Right cardiac atrium (tissue), 5 donors: Measurements from ENCODE around the gene ZRANB2. TPM values are rescaled to one million over a fixed set of nuclear protein-coding genes. Genes with fewer than 3 reads are reported as not detected.

Experiments used
- ATAC-seq, 2 donors: fragments of 200-7000 bp; cut with Tn5 transposase; one replicate each; pipeline versions ENCODE4 v1.8.0 to v1.9.1; 2020; ENCODE audit warnings: moderate library complexity in 2 of 2, mild to moderate bottlenecking in 1 of 2
- DNase-seq, 3 donors: peaks; one replicate each; pipeline ENCODE4 v3.0.0-alpha.2; 2020
- H3K27ac ChIP-seq: one replicate; pipeline ENCODE4 v1.5.1; 2013; ENCODE audit warnings: mild to moderate bottlenecking, low read length, control low read depth, moderate library complexity
- H3K27me3 ChIP-seq: one replicate; pipeline ENCODE4 v1.6.1; 2013; ENCODE audit not compliant: control insufficient read depth, insufficient read depth
- H3K4me1 ChIP-seq: one replicate; pipeline ENCODE4 v1.6.1; 2013; ENCODE audit warnings: low read length; ENCODE audit not compliant: control insufficient read depth, insufficient read depth
- H3K4me3 ChIP-seq: one replicate; pipeline ENCODE4 v1.5.1; 2013; ENCODE audit warnings: low read length, control low read depth
- H3K9me3 ChIP-seq: one replicate; pipeline ENCODE4 v1.6.1; 2013; ENCODE audit warnings: low read length; ENCODE audit not compliant: control insufficient read depth
- WGBS: extraction: QIAGEN DNeasy Blood & Tissue Kit; methylation state at CpG from one replicate; pipeline ENCODE4 v1.1.7; 2013; 5-methylcytosine and 5-hydroxymethylcytosine counted together
- intact Hi-C, 4 donors: fragments of 100-400 bp; cut with DNase I; formaldehyde crosslinking; loops; one replicate each; pipeline versions ENCODE4 v1.11.0 to v1.14.0; 2022 to 2023
- long read RNA-seq, 4 donors: library from polyadenylated mRNA; unstranded; transcript quantifications; one replicate each; pipeline ENCODE4 v2.0.0, GENCODE V29; 2020 to 2021
- polyA plus RNA-seq: library from polyadenylated mRNA; stranded (reverse); fragments of 200-250 nt; gene quantifications from one replicate; pipeline ENCODE4 v1.2.3, GENCODE V29; 2013
- total RNA-seq, 4 donors: library from RNA; stranded (reverse); fragmentation: NEBNext Ultra II Directional; extraction: Animal tissue kit (Norgen Biotek cat#: 25700); gene quantifications; one replicate each; pipeline ENCODE4 v1.2.1, GENCODE V29; 2021
- donor health status: healthy with polysubstance abuse.
- donor health status: DM: no; HTN: yes; CAD: no.
- donor health status: DM: no; HTN: no; CAD: no.
- donor health status: DM: no; HTN: yes; CAD: no; lungs with severe emphysema.
- donor health status: DM: yes; HTN: yes; CAD: no.

Gene ZRANB2, protein sequence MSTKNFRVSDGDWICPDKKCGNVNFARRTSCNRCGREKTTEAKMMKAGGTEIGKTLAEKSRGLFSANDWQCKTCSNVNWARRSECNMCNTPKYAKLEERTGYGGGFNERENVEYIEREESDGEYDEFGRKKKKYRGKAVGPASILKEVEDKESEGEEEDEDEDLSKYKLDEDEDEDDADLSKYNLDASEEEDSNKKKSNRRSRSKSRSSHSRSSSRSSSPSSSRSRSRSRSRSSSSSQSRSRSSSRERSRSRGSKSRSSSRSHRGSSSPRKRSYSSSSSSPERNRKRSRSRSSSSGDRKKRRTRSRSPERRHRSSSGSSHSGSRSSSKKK
- total RNA-seq = 10 to 100 TPM; 58.2 to 67.1 (median 59.9) TPM
- 45.9 TPM for polyA plus RNA-seq
- long read RNA-seq, donor 1, transcript ZRANB2-201 (11 exons, 2,821 nt) = major isoform, 57 of 137 reads
- long read RNA-seq, donor 1, transcript ZRANB2-202 (10 exons, 3,078 nt) = minor isoform, 48 of 137 reads
- long read RNA-seq, donor 1, partial matches to known transcripts = 23 of 137 reads
- long read RNA-seq, donor 1, other reads (novel, unspliced or antisense) = 8 of 137 reads
- long read RNA-seq, donor 2, transcript ZRANB2-201 (11 exons, 2,821 nt) = major isoform, 23 of 45 reads
- long read RNA-seq, donor 2, transcript ZRANB2-202 (10 exons, 3,078 nt) = minor isoform, 12 of 45 reads
- long read RNA-seq, donor 2, partial matches to known transcripts = 4 of 45 reads
- long read RNA-seq, donor 2, other reads (novel, unspliced or antisense) = 6 of 45 reads
- long read RNA-seq, donor 3, transcript ZRANB2-201 (11 exons, 2,821 nt) = minor isoform, 46 of 190 reads
- long read RNA-seq, donor 3, transcript ZRANB2-202 (10 exons, 3,078 nt) = major isoform, 78 of 190 reads
- long read RNA-seq, donor 3, partial matches to known transcripts = 38 of 190 reads
- long read RNA-seq, donor 3, other reads (novel, unspliced or antisense) = 27 of 190 reads
- long read RNA-seq, donor 4, transcript ZRANB2-202 (10 exons, 3,078 nt) = minor isoform, 13 of 48 reads
- long read RNA-seq, donor 4, transcript ZRANB2-201 (11 exons, 2,821 nt) = major isoform, 20 of 48 reads
- long read RNA-seq, donor 4, partial matches to known transcripts = 7 of 48 reads
- long read RNA-seq, donor 4, other reads (novel, unspliced or antisense) = 7 of 48 reads

DNA sequence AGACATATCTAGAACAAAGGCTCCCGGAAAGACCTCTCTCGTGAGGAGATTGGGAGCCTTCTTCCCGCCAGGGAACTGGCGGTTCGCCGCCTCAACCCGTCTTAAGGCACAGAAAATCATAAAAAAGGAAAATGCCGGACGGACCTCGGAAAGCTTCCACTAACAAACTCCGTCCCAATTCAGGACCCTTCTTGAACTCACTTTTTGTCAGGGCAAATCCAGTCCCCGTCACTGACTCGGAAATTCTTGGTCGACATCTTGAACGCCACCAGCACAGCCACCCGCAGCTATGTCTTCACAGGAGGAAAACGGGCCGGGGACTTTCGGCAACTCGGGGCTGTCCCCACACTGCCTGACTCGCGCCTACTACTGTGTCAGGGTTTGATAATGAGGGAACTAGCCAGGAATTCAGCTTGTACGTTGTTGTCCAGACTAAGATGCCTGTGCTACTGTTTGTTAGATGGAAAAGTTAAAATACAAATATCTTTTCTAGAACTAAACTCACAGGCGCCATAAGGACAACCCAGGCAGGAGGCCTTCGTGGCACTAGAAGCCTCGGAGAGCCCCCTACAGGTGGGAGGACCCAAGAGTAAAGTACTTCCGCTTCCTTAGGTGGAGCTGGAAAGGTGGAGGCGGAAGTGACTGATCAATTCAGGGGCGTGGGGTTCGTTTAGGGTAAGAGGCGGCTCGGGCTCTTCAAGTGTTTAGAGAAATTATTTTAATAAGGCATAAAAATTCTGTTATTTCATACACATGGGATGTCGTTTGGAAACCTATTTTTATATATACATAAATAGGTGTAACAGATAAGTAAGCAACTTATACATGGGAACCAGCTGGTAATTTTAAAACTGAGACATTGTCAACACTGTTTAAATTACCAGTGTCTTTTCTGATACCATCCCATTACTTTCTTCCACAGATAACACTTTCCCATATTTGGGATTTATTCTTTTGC lies at the start of gene ZRANB2:
Gene ZRANB2, minus strand, starts transcription at position 297 of the 958 bp plus-strand sequence. Its CDS starts 40 bp downstream, at position 257.
- no peaks in the 10 kb centered on the region for H3K4me1 ChIP-seq
- intact Hi-C loops = no loop called here
- no peaks in the 10 kb centered on the region for H3K27me3 ChIP-seq
- H3K27ac ChIP-seq = peak within 1 kb of the TSS; percentile 92
- ATAC-seq (peak; percentile 99), DNase-seq (peak; percentile 90 to 96 (median 95))
- WGBS = under 1% methylated on average over 33 of the region's 33 CpGs
- H3K9me3 ChIP-seq = no peaks in the 10 kb centered on the region
- H3K4me3 ChIP-seq = peak within 1 kb of the TSS; percentile 97

DNA sequence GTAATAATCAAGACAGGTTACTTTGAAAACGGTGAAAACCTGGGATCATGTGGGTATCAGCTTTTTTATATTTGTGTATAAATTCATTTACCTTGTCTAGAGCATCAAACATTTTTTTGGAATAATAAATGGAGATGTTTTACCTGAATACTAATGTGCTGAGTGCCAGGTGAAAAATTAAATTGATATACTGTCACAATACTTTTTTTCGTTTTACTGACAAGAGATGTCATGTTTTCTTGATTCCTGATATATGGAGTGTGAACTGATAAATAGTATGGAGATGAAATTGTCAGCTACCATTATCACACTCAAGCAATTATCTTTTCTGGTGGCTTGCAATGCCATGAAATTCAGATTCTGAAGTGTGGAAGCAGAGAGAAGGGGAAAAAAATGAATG lies 47.2 kb upstream of the ZRANB2 start:
- peaks cover 2% of the 10 kb centered on the region for H3K9me3 ChIP-seq
- WGBS = 78% methylated on average over 2 of the region's 2 CpGs

GRCh38 chr1:71118086-71118485 lies 37.3 kb upstream of the ZRANB2 start:
- DNase-seq (no peak), ATAC-seq (no peak)
- H3K27ac ChIP-seq = no peak overlapping the region
- H3K9me3 ChIP-seq = no peaks in the 10 kb centered on the region
- 59% methylated on average over 2 of the region's 2 CpGs for WGBS
- intact Hi-C loops = no loop called here
- H3K4me3 ChIP-seq = no peak overlapping the region
- no peaks in the 10 kb centered on the region for H3K4me1 ChIP-seq
- H3K27me3 ChIP-seq = no peaks in the 10 kb centered on the region

More for the DNA sequence above, 47.2 kb upstream of the ZRANB2 start:
- intact Hi-C loops = no loop called here
- no peaks in the 10 kb centered on the region for H3K4me1 ChIP-seq
- H3K27ac ChIP-seq = no peak overlapping the region
- ATAC-seq (no peak), DNase-seq (no peak)
- H3K4me3 ChIP-seq = no peak overlapping the region
- no peaks in the 10 kb centered on the region for H3K27me3 ChIP-seq

GRCh38 chr1:71116729-71117128 lies 35.9 kb upstream of the ZRANB2 start:
- Histone ChIP-seq H3K4me1 (no peaks in the 10 kb centered on the region), H3K9me3 (no peaks in the 10 kb centered on the region), H3K4me3 (no peak overlapping the region), H3K27ac (no peak overlapping the region), H3K27me3 (no peaks in the 10 kb centered on the region)
- intact Hi-C loops = no loop called here
- ATAC-seq = no peak
- 62% methylated on average over 2 of the region's 2 CpGs for WGBS
- no peak for DNase-seq

DNA sequence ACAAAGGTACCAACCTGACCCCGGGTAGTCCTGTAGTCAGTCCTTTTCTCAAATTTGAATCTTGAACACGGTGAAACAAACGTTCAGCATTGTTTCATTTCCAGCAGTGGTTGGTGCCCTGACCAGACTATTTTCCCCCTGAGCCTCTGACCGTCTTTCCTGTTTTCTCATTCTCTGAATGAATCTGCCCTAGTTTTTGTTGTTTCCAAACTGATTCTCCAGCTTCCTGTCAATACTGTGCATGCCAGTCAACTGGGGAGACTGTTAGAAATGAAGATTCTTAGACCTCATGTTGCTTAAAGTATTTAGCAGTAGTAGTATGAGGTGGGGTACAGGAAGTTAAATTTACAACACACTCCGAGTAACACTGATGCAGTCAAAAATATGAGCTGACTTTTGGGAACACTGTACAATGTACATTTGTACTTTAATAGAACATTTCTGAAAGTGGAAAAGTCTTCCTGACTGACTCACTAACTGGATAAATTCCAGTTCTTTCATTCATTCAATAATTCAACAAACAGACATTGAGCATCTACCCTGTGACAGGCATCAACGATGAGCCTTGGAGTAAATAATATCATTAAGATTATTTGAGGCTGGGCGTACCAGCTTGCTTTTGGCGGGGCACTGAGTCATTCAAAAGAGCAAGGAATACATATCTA lies 26.0 kb upstream of the ZRANB2 start:
- no peaks in the 10 kb centered on the region for H3K4me1 ChIP-seq
- no peaks in the 10 kb centered on the region for H3K27me3 ChIP-seq
- WGBS = 68% methylated on average over 8 of the region's 8 CpGs
- DNase-seq (no peak), ATAC-seq (no peak)
- H3K9me3 ChIP-seq = no peaks in the 10 kb centered on the region
- H3K27ac ChIP-seq = no peak overlapping the region
- H3K4me3 ChIP-seq = no peak overlapping the region
- intact Hi-C loops = no loop called here

DNA sequence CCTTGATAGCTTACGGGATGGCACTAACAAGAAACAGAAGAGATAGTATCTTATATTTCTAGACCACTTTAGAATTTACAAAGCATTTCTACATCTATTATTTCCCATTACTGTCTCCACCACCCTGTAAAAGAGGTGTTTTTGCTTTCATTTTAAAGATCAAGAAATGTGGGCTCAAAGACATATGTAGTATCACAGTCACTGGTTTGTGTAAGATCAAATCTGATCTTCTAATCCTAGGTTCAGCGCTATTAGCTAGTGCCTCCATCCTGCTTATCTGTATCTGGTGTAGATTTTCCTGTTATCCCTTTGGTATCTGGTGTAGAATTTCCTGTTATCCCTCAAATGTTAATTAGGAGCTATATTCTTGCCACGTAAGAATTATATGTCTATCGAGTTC lies 23.6 kb upstream of the ZRANB2 start:
- WGBS = 87% methylated on average over 4 of the region's 4 CpGs
- no peak for ATAC-seq
- H3K4me3 ChIP-seq = no peak overlapping the region
- no peaks in the 10 kb centered on the region for H3K4me1 ChIP-seq
- H3K27me3 ChIP-seq = no peaks in the 10 kb centered on the region
- no peaks in the 10 kb centered on the region for H3K9me3 ChIP-seq
- intact Hi-C loops = no loop called here
- no peak overlapping the region for H3K27ac ChIP-seq
- no peak for DNase-seq

DNA sequence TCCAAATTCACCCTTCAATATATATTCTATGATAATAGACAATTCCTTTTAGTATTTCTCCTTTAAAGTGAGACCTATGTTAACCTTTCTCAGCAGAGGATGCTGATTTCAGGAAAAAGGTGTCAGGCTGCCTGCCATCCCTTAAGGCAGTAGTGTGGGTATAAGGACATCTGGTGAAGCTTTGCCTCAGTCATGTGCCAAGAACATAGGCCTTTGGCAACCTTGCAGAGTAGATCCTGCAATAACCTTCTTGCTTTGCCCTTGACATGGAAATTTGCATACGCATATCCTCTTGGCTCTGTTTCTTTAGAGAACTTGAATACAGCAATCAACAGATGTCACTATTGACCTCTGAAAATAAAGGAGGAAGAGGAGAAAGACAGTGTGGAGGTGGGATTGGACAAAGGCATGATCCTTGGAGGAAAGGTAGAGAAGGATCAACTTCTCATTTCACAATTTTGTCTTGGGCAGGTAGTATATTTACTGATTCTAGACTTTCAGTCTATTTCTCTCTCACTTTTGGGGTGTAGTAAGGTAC lies 21.1 kb upstream of the ZRANB2 start:
- H3K9me3 ChIP-seq = no peaks in the 10 kb centered on the region
- no peaks in the 10 kb centered on the region for H3K4me1 ChIP-seq
- intact Hi-C loops = no loop called here
- no peaks in the 10 kb centered on the region for H3K27me3 ChIP-seq
- ATAC-seq = no peak
- WGBS = 87% methylated on average over 1 of the region's 1 CpG
- no peak overlapping the region for H3K4me3 ChIP-seq
- H3K27ac ChIP-seq = no peak overlapping the region
- no peak for DNase-seq

DNA sequence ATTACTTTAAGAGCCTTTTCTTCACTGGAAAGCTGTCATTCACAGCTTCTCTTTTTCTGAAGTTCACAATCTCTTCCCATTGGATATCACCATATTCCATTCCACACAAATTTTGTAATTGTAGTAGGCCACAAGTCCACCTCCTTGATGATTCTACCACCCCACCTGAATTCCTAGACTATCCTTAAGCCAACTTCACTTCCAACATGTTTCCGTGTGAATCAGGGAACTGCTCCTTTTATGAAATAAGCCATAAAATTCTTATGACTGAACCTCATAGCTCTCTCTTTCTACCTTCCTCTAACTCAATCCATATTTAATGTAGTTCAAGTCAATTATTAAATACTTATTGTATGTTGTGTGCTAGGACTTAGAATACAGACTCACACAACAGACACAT lies 16.6 kb upstream of the ZRANB2 start:
- DNase-seq (no peak), ATAC-seq (no peak)
- 91% methylated on average over 1 of the region's 1 CpG for WGBS
- Histone ChIP-seq H3K9me3 (no peaks in the 10 kb centered on the region), H3K4me1 (no peaks in the 10 kb centered on the region), H3K27me3 (no peaks in the 10 kb centered on the region), H3K4me3 (no peak overlapping the region), H3K27ac (no peak overlapping the region)
- intact Hi-C loops = no loop called here

DNA sequence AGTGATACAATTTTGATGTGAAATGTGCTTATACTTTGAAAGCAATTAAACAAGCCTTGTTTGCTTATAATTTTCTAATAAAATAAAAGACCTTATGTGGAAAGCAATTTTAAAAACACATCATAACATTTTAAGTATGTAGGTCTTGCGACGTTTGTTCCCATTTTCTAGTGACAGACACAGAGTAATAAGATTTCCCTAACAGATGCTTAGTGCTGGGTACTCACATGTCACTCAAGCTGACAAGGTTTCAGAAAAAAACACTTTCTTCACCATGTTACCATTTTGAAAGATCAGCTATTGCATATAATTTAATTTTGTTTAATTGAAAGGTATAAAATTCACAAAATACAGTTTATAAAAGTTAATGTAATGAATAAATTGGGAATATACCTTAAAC lies 14.1 kb upstream of the ZRANB2 start:
- 90% methylated on average over 2 of the region's 2 CpGs for WGBS
- intact Hi-C loops = no loop called here
- H3K27ac ChIP-seq = no peak overlapping the region
- ATAC-seq (no peak), DNase-seq (no peak)
- no peak overlapping the region for H3K4me3 ChIP-seq
- no peaks in the 10 kb centered on the region for H3K4me1 ChIP-seq
- H3K9me3 ChIP-seq = no peaks in the 10 kb centered on the region
- H3K27me3 ChIP-seq = no peaks in the 10 kb centered on the region
